GM08714 (cell line): Measurements from ENCODE around the gene APOL3.
A peak's percentile ranks its signal among the peaks of the same experiment; 100 is the strongest.
"Not testable (repeated sequence)": the region's sequence is repeated elsewhere in the genome, so short reads cannot be mapped to it uniquely, and the experiment has no call there.

ENCODE experiments used
- H3K4me3 ChIP-seq: fragments of 200-500 bp; sonication (Bioruptor generic); 2 replicates; pipeline ENCODE4 v1.5.1; 2014; ENCODE audit warnings: mild to moderate bottlenecking, low read length, inconsistent platforms
- ZNF274 ChIP-seq: IDR thresholded peaks from 2 replicates; pipeline ENCODE4 v1.6.1; 2012; ENCODE audit warnings: mild to moderate bottlenecking, low read depth, low read length

The APOL3 gene

GRCh38 chr22:36160499-36160942, at the start of gene APOL3:
Gene APOL3 (minus strand): TSS chr22:36160755. CDS start chr22:36149055, 11,700 bp downstream.
- no peak for TF ChIP-seq ZNF274
- H3K4me3 ChIP-seq: peak within 1 kb of the TSS; percentile 69; the same call in 1 of the 2 replicates

- H3K4me3 ChIP-seq: no peak overlapping the region
- TF ChIP-seq ZNF274: no peak
Measured at GRCh38 chr22:36210224-36210623, 49.7 kb upstream of the APOL3 start.

- not testable (repeated sequence) for H3K4me3 ChIP-seq
Measured at GRCh38 chr22:36209488-36209908, 48.9 kb upstream of the APOL3 start.

- no peak for TF ChIP-seq ZNF274
- no peak overlapping the region for H3K4me3 ChIP-seq
Measured at GRCh38 chr22:36208914-36209313, 48.4 kb upstream of the APOL3 start.

- no peak overlapping the region for H3K4me3 ChIP-seq
- no peak for TF ChIP-seq ZNF274
Measured at GRCh38 chr22:36208162-36208765, 47.7 kb upstream of the APOL3 start.

GRCh38 chr22:36206255-36206654, 45.7 kb upstream of the APOL3 start:
- TF ChIP-seq ZNF274: no peak
- H3K4me3 ChIP-seq: no peak overlapping the region

- not testable (repeated sequence) for H3K4me3 ChIP-seq
Measured at GRCh38 chr22:36205573-36205972, 45.0 kb upstream of the APOL3 start.

- no peak for TF ChIP-seq ZNF274
- H3K4me3 ChIP-seq: no peak overlapping the region
Measured at GRCh38 chr22:36204632-36205015, 44.1 kb upstream of the APOL3 start.

- no peak for TF ChIP-seq ZNF274
- H3K4me3 ChIP-seq: no peak overlapping the region
Measured at GRCh38 chr22:36204001-36204631, 43.6 kb upstream of the APOL3 start.

- H3K4me3 ChIP-seq: not testable (repeated sequence)
Measured at GRCh38 chr22:36203441-36203840, 42.9 kb upstream of the APOL3 start.

- not testable (repeated sequence) for H3K4me3 ChIP-seq
Measured at GRCh38 chr22:36202906-36203305, 42.4 kb upstream of the APOL3 start.

- no peak for TF ChIP-seq ZNF274
- no peak within 1 kb of the TSS for H3K4me3 ChIP-seq
Measured at GRCh38 chr22:36201630-36202319, 41.2 kb upstream of the APOL3 start, which contains the start of gene APOL4. Gene APOL4 (minus strand): TSS chr22:36201809. CDS start chr22:36201734, 75 bp downstream.

- H3K4me3 ChIP-seq: not testable (repeated sequence)
Measured at GRCh38 chr22:36201025-36201424, 40.5 kb upstream of the APOL3 start.

- no peak for TF ChIP-seq ZNF274
Measured at GRCh38 chr22:36199001-36199551, 38.5 kb upstream of the APOL3 start.

GRCh38 chr22:36198536-36198935, 38.0 kb upstream of the APOL3 start:
- no peak for TF ChIP-seq ZNF274
- no peak overlapping the region for H3K4me3 ChIP-seq

More at GRCh38 chr22:36199001-36199551, 38.5 kb upstream of the APOL3 start:
- H3K4me3 ChIP-seq: no peak overlapping the region
